ENCODE measurements around the gene TAX1BP1.

The TAX1BP1 gene

DNA sequence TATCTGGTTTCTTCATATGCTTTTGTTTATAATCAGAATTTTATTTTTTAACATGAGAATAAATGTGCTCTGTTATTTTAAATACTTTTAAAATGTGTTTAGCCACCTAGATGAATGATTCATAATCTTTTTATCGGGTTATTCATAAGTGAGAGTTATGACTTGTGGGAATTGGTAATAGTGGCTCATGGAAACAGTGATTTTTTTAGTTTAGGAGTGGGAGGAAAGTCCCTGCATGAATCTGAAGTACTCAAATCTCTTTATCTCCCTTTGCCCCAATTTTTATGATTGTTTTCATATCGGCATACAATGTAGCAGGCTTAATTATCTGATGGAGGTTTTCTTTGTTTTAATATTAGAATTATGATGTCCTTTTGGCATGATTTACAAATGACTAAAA lies 42.9 kb downstream of the TAX1BP1 start:
- DNase-seq = peak in 1 of 5 experiments; percentile 29

DNA sequence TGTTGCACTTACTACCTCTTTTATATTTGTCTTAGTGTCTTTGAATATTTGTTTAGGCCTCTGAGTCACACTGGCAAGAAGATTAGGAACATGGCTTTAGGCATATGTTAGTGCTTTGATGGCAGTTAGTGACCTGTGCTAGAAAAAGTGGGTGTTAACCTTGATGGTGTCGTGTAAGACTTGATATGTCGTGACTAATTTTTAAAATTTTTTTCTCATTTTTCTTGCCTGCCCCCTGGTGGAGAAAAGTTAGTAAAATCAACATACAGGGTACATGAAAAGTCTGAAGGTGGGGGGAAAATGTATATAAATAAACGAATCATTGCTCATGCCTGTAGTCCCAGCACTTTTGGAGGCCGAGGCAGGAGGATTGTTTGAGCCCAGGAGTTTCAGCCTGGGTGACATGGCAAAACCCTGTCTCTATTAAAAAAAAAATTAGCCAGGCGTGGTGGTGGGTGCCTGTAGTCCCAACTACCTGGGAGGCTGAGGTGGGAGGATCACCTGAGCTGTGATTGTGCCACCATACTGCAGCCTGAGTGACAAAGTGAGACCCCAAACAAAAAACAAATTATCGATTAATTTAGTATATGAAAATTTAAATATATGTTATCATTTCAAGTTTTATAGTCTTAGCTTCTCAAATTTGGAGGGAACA lies 44.6 kb downstream of the TAX1BP1 start:
- peak in 2 of 5 experiments; percentile 26 to 72 for DNase-seq

DNA sequence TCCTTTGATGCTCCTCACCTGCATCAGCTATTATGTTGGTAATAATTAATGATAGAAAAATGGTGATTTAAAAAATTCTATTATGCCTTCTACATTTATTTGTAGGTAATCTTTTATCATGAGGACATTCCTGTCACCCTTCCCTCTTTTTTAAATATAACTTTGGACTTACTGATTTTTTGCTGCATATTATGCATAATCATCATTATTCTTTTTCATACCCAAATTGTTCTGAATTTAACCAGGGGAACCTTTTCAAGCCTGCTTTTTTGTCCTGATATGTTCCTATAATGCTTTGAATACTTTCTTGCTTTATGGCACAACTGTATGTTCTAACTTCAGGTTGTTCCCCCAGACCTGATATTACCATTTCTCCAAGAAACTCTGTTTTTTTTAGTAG lies 48.5 kb downstream of the TAX1BP1 start:
- DNase-seq = no peak

DNA sequence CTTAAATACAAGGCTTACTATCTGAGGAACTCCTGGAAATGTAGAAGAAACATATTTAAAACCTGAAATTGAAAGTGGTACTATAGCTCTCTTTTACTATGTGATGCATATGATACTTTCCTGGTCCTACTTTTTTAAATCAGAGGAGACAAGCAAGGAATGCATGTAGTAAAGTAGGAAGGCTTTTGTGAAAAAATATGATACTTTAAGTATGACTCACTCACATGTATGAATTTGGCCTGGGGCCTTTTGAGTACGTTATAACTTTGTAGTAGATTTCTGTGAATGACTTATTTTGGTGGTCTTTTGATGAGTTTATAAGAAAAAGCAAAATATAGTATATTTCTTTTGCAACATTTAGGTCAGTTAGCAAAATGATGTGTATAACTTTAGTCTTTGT lies 53.8 kb downstream of the TAX1BP1 start:
- no peak for DNase-seq

DNA sequence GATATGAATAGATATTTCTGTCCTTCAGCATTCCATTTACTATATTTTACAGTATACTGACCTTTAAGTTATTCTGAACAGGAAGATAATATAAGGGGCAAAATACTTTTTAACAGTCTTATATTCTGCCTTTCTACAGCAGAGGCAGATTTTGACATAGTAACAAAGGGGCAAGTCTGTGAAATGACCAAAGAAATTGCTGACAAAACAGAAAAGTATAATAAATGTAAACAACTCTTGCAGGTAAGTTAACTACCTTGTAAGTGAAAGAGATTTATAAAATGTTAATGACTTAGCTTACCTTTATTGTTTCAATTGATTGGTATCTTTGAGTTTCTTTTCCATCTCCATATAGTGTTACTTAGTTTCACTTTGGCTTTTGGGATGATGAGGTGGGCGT lies 56.0 kb downstream of the TAX1BP1 start:
- no peak for DNase-seq

GRCh38 chr7:27799212-27799611 lies 59.2 kb downstream of the TAX1BP1 start:
- no peak for DNase-seq

DNA sequence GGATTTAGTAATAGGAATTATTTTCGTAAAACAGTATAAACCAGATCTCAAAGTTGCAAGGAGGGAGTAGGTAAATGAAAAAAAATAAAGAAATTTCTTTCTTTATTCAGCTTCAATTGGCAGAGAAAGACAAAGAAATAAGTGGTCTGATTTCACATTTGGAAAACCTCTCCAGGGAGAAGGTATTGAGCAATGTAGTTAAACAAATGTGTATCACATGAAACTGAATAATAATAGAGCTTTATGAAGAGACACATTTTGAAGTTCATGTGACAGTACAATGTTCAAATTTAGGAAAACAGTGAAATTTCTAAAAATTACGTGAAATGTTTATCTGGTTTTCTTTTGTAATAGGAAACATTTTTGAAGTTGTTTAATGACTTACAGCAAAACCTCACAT lies 63.0 kb downstream of the TAX1BP1 start:
- no peak for DNase-seq

DNA sequence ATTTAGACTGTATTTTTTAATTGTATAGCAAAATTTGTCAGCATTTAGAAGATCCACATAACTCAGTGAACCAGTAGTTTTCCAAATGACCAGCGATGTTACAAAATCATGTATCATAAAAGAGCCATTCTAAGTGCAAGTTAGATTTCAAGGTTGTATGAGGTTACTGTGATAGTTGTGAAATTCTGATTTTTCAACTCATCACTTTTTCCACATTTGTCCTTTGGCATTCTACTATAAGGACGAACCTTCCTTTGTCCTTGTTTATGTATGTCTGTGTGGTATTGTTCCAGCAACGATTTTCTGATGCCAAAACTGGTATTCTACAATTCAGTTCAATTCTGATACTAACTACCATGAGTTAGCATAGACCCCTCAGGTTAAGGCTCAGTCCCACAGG lies 64.2 kb downstream of the TAX1BP1 start:
- no peak for DNase-seq

DNA sequence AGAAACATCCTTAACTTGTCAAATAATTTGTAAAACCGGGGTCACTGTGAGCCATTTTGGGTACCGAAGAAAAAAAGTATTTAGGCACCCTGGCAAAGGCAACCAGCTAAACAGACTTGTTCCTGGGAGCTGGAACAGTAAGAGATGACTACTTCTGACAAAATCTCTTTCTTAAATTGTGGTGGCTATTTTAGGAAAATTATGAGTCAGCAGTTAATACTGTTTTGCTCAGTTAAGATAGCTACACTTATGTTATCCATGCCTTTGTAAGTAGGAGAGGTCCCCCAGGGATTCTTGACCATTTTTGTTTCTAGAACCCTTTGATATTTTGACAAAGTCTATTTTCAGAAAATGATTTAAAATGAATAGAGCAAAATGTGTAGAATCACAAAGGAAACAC lies 68.7 kb downstream of the TAX1BP1 start:
- DNase-seq = no peak

GRCh38 chr7:27810186-27810585 lies 70.2 kb downstream of the TAX1BP1 start:
- DNase-seq = no peak

DNA sequence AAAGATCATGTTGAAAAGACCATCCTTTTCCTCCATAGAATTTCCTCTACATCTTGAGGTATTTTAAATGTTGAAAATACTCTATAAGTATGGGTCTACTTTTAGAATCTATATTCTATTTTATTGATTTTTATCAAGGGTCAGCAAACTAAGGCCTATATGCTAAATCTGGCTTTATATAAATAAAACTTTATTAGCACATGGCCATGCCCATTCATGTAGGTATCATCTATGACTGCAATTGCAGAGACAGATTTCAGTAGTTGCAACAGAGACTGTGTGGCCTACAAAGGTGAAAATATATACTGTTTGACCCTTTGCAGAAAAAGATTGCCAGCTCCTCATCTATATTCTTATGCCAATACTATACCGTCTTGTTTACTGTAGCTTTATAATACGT lies 72.7 kb downstream of the TAX1BP1 start:
- no peak for DNase-seq

DNA sequence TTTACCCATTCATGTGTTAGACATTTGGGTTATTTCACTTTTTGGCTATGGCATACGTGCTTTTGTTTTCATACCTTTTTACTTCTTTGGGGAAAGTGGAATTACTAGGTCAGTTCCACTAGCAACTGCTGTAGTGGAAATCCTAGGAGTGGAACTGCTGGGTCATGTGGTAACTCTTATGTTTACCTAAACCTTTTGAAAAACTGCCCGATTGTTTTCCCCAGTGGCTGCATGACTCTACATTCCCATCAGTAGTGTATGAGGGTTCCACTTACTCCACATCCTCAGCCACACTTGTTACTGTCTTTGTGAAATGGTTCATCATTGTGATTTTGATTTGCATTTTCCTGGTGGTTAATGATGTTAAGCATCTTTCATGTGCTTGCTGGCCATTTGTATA lies 82.3 kb downstream of the TAX1BP1 start:
- no peak for DNase-seq

GRCh38 chr7:27825891-27826290 lies 85.9 kb downstream of the TAX1BP1 start:
- no peak for DNase-seq

- DNase-seq = no peak
These were observed 86.4 kb downstream of the TAX1BP1 start for GRCh38 chr7:27826357-27826756.

DNA sequence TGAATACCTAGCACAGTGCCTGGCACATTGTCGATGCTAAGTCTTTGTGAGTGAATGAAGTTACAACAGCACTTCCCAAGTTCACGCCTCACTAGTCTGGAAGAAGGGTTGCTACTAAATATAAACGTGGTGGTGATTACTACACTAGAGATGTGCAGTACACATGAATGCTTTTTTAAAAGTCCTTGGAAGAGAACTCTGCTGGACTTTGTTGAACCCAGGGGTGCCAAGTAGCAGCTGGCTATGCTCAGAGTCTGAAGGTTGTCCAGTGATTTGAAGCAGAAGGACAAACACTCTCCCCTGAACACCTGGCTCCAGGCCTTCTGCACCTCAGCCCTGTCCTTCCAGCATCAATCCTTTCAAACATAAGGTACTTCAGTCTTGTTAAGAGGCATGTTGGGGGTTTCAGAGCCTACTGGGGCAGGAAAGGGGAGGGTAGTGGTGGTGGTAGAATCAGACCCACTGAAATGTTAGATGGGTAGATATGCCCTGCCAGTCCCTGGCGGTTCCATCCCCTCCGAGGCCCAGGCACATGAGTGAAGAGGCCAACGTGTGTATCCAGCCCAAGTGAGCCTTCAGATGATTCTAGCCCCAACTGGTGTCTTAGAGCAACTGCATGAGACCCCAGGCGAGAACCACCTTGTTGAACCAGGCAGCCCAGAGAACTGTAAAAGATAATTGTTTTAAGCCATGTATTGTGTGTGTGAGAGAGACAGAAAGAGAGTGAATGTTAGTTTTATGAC lies 94.4 kb downstream of the TAX1BP1 start:
- no peak for DNase-seq

DNA sequence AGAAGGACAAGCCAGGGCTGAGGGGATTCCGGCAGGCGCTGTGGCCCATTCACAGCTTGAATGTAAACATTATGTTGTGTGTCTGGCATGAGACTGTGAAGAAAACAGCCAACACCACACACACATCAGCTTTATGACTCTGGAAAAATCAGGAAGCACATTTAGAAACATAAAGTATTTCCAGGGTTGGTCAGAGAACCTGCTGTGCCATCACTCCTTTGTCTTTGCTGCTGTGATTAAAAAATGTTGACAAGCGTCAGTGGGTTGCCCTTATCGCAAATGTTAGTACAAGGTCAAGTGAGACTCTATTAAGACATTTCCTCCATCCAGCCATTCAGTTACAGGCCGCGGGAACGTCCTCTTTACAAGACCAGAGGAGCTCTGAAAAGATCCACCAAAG lies 95.4 kb downstream of the TAX1BP1 start:
- no peak for DNase-seq

- DNase-seq = no peak
These were observed 96.6 kb downstream of the TAX1BP1 start for GRCh38 chr7:27836536-27836935.

- no peak for DNase-seq
These were observed 99.1 kb downstream of the TAX1BP1 start for GRCh38 chr7:27839099-27839498.

GRCh38 chr7:27840313-27840712 lies 100.4 kb downstream of the TAX1BP1 start:
- peak in 2 of 5 experiments; percentile 21 to 39 for DNase-seq

DNA sequence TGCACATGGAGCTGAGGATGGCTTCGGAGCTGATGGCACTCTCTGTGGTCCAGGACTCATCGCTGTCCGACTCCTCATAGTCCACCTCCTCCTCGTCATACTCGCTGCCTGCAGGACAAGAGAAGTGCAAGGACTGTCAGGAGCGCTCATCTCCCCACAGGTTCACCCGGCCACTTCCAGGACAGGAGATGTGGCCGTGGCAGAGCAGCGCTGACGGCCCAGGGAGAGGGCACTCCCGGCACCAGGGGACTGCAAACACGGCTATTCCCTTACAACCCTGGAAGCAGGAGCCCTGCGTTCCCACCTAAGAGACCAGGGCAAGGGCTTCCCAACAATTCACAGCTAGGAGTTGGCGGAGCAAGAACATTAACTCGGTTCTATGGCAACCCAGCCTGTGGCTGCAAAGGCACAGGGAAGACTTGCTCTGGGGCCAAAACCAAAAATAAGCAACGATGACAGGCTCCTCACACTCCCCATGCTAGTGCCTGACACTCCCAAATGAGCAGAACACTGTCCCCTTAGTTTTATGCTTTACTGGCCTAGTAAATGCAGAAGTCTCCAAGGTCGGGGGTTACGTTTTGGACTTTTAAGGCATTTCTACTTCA lies 100.9 kb downstream of the TAX1BP1 start:
- DNase-seq = no peak

DNA sequence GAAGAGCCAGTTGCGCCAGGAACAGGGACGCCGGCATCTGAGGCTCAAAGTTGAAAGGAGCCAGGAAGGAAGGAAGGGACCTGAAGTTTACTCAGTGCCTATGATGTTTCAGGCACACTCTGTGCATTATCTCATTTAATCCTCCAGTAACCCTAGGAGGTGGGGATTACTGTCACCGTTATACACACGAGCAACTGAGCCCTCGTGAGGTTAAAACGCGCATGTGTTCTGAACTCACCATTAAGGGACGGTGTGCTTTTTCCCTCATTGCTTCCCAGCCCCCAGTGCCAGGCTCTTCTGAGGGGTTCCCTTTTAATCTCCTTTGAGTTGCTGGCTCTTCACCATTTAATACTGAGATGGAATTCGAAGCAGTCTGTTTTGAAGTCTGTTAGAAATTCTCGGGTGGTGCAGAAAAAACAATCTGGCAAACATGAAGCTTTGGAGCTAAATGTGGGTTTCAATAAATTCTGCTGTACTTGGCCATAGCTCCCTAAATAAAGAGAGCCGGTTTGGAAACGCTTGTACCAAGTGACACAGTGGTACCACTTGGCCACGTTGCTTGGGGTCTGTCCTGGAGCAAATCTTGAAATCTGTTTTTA lies 102.2 kb downstream of the TAX1BP1 start:
- no peak for DNase-seq

- no peak for DNase-seq
These were observed 102.9 kb downstream of the TAX1BP1 start for GRCh38 chr7:27842851-27843250.

DNA sequence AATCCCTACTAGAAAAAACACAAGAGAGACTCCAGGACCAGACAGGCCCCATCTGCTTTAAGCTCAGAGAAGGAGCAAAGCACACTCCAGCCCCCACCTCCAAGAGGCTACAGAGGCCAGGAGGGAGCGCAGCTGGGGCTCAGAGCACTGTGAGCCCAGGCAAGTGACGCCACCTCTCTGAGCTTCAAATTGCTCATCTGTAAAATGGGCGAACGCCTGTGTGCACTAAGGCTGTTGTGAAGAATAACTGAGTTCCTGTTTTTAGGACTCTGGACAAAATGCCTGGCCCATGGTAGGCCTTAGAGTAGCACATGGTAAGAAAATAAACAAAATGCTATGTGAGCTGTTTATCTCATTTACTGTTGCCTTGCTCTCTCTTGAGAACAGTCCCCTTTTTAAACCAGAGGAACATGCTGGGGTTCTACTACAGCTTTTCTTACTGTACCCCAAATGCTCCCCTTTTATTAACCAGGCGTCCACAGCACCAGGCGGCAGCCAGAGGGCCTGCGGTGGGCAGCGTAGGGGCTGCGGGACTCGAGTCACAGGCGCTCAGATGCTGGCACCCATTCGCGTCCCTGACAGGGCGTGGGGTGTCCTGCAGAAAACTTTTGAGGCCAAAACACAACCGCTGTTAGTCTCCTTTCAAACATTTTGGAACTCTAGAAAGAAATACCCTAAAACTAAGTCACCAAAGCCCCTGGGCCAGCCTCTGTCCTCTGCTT lies 103.8 kb downstream of the TAX1BP1 start:
- DNase-seq = no peak

All from T-helper 2 cell (primary cell).